ENCODE results near the gene ABI3BP.

The ABI3BP gene

DNA sequence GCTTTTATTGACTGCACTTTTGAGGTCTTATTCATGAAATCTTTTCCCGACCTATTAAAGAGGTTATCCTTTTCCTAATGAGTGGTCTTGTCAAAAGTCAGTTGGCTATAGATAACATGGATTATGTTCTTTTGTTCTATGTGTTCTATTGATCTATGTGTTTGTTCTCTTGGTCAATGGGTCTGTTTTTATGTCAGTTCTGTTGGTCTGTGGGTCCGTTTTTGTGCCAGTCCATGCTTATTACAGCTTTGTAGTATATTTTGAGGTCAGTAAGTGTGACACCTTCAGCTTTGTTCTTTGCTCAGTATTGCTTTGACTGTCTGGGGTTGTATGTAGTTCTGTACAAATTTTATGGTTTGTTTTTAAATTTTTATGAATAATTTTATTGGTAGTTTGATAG, 276.2 kb downstream of the ABI3BP start:
- DNase-seq: no peak

DNA sequence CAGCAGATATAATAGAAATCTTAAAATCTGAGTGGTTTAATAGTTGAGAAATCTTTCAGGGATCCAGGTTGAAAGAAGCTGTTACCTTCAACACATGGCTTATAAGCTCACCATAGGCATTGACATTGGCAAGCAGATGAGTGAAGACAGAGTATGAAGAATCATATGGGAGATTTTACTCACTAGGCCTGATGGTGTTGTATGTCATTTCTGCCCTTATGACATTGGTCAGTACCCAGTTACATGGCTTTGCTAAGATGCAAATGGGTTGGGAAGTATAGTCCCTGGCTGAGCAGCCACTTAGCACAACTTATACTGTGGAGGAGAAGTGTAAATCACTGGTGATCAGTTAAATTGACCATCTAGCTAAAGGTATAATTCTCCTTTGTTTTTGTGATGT, 278.0 kb downstream of the ABI3BP start:
- DNase-seq: no peak

DNA sequence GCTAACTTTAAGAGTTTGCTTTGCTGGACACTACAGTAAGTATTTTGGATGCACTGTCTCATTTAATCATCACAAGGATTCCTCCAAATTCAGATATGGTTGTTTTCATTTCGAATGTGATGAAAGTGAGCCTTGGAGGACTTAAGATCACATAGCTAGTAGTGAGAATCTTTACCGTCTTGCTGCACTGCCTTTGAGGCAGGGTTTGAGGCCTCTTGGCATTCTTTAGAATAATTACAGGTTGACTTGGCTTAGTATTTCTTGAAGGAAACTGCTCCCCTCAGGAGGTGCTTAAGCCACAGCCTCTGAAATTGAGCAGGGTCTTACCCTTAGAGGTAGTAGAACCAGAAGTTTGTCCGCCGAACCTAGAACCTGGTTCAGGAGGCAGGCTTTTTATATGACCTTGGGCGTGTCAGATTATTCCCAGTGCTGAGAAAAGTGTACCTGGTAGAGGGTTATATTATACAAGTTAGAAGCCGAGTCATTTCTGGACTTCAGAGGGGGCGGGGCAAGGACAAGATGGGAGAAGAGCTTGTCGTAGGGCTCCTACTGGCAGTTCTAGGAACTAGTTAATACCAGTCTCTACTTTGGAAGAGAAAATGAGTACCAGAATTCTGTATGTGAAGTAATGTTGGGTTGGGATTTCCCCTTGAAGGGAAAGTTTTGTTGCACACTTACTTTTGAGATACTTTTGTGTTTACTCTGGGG, 282.8 kb downstream of the ABI3BP start:
- DNase-seq: peak; percentile 14 to 49

DNA sequence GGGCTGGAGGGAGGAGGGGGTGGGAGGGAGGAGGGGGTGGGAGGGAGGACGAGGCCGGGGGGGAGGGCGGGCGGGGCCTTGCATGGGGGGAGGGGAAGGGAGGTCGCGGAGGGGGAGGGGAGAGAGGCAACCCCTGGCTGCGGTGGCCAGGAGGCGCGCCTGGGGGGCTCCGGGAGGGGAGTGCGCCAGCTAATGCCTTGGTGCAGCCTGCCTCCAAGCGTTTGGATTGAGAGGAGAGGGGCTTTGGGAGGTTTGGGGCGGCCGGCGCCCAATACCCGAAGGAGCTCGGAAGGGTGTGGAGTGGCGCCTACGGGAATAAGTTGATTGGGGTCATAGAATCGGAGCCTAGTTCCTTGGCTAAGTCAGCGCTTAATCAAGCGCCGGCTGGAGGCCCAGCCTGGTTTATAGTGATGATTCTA, 283.4 kb downstream of the ABI3BP start:
- DNase-seq: peak; percentile 14 to 26

DNA sequence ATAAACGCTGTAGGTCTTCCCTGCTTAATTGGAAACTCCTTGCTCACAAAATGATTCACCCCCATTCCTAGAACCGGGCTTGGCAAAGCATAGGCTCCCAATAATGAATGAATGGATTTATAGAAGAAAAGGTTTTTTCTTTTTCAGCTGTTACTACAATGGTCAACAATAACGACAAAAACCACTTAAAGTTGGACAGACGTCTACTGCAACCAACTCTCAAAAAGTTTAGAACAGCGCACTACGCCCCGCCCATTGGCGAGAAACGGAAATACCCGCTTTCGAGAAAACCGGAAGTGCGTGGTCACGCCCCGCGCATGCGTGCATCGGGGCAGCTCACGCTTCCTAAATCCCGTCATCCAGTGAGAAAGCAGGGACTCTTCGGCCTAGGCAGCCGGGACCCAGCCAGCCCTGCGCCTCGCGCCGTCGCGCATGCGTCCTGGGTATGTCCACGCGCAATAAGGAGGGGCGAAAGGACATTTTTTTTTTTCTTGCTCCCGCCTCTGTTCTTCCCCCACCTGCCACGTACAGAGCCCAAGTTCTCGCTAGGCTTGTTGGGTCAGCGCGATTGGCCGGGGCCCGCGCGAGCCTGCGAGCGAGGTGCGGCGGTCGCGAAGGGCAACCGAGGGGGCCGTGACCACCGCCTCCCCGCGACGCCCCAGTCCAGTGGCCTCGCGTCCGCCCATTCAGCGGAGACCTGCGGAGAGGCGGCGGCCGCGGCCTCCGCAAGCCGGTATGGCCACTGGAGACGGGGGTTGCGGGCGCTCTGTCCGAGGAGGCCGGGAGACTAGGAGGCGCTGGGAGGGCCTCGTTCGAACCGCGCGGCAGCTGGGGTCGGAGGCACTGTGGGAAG, 284.0 kb downstream of the ABI3BP start, which contains the start of gene TFG:
TFG (plus strand) TSS at position 506 of the 853 bp plus-strand sequence. CDS start 4,192 bp downstream, outside the sequence.
- peak; percentile 91 to 96 for DNase-seq

DNA sequence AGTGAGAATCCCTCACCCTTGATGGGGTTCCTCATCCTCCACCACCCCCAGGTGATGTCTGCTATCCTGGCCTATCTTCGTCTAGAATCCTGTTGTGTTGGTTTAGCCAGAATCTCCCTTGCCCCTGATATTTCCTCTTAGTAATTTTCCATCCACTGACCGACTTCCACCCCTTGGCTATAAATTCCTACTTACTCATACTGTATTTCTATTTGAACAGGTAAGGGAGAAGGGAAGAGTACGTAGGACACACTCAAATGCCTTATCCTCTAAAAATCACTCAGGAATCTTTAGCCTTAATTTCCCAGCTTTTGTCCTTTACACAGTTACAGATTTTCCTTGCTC, 284.6 kb downstream of the ABI3BP start:
- no peak for DNase-seq

DNA sequence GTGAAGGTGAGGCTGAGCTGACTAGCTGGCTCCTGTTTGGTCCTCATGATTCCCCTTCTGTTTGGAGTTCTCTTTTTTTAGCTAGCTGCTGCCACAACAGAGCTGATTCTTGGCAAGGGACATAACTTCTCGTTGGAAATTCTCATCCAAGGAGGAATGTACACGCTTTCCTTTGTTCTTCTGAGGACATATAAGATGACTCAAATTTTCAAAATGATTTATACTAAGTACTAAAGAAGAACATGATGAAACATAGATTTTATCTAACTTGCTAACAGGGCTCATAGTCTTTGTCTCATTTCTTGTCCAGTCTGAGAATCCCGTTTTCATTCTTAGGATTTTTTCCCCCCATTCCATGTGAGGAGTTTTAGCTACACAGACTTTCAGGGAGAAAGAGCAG, 286.9 kb downstream of the ABI3BP start:
- no peak for DNase-seq

DNA sequence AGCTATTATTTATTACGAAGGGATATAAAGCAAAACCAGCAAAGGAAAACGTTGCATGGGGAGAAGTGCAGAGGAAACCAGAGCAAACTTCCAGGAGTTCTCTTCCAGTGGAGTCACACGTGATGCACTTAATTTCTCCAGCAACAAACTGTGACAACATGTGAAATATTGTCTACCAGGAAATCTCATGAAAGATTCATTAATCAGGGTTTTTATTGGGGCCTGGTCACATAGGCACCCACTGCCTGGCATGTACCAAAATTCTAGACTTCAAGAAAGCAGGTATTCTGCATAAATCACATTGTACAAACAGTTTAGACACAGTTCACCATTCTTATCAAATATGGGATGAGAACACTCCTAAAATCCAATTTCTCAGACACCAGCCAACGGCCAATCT, 289.4 kb downstream of the ABI3BP start:
- no peak for DNase-seq

DNA sequence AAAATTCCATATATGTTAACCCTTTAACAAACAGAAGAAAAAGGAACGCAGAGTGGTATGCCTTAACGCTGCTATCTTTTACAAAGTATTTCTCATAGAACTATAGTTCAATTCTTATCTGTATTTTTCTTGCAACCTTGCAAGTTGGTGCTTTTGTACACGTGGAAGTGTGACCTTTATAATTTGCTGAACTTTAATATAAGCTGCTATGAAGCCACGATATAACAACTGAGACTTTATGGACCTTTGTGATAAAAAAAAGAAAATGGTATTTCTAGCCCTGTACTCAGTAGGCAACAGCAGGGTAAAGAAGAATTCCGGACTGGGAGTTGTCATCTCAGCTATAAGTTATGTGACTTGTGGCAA, 290.3 kb downstream of the ABI3BP start:
- no peak for DNase-seq

DNA sequence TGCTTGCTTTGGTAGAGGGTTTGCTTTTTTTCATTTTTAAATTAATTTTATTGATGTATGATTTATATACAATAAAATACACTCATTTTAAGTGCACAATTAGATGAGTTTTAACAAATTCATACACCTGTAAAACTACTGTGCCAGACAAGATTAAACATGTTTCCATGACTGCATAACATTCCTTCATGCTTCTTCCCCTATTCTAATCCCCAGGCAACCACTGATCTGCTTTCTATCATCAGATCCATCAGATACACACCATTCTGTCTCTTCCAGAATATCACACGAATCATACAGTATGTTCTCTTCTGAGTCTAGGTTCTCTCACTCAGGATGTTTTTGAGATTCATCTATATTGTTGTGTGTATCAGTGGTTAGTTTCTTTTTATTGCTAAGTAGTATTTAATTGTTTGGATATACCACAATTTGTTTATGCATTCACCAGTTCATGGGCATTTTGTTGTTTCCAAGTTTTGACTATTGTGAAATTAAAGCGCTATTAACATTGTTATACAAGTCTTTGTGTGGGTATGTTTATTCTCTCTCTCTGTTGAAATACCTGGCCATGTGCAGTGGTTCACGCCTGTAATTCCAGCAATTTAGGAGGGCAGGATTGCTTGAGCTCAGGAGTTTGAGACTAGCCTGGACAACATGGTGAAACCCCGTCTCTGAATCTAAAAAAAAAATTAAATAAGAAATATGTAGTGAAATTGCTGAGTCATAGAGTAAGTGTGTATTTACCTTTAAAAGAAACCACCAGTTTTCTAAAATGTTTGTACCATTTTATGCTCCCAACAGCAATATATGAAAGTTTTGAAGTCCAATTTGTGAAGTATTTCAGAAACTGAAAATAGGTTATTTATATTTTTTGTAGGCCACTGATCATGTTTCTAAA, 290.9 kb downstream of the ABI3BP start:
- no peak for DNase-seq

DNA sequence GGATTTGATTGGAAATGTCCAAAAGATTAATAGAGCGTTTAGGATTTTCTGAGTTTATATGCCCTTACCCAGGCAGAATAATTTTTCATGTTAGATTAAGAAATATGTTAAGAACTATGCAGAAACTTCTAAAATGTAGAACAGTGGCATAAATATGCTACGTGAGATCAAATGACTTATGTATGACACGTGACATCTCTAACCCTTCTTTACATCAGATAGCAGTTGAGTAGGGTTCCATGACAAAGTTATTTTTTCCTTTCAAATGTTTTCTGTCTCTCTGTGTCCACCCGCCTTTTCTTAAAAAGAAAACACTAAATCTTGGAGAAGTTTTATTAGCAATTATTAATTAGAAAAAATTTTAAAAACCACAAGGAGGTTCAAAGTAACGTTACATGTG, 292.5 kb downstream of the ABI3BP start:
- DNase-seq: no peak
